ENCODE measurements around the gene LY6G6C.
A peak's percentile ranks its signal among the peaks of the same experiment; 100 is the strongest.

Gene LY6G6C

DNA sequence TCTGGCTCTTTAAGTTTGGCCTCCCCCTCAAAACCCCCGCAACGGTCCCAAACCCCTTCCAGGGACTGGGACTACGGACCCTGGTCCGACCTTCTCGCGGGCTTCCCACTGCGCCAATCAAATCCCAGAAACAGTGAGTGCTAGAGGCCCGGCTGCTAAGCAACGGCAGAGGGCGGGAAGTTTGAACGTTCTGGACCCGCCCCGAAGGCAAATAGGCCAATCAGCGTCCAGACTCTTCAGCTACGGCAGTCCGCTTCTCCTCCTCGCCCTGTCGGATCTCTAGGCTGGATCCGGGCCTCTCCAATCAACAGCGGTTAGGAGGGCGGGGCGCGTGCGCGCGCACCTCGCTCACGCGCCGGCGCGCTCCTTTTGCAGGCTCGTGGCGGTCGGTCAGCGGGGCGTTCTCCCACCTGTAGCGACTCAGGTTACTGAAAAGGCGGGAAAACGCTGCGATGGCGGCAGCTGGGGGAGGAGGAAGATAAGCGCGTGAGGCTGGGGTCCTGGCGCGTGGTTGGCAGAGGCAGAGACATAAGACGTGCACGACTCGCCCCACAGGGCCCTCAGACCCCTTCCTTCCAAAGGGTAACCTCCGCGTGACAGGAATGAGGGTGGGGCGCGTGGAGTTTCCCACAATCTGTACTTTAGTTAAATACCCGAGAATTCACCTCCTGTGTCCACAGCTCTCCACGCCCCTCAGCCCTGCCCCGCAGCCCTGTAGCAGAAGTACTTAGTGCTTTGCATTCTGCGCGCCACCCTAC, 18.3 kb upstream of the LY6G6C start, which contains the start of gene MSH5 (continued):
- TF ChIP-seq, protein P1, sequence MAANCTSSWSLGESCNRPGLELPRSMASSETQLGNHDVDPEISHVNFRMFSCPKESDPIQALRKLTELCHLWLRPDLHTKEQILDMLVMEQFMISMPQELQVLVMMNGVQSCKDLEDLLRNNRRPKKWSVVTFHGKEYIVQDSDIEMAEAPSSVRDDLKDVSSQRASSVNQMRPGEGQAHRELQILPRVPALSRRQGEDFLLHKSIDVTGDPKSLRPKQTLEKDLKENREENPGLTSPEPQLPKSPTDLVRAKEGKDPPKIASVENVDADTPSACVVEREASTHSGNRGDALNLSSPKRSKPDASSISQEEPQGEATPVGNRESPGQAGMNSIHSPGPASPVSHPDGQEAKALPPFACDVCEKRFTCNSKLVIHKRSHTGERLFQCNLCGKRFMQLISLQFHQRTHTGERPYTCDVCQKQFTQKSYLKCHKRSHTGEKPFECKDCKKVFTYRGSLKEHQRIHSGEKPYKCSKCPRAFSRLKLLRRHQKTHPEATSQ (tag by site-specific recombination; IDR thresholded peaks at IDR 0.05) = peak; percentile 40; the same call in 1 of the 2 replicates
- TF ChIP-seq, protein P2, sequence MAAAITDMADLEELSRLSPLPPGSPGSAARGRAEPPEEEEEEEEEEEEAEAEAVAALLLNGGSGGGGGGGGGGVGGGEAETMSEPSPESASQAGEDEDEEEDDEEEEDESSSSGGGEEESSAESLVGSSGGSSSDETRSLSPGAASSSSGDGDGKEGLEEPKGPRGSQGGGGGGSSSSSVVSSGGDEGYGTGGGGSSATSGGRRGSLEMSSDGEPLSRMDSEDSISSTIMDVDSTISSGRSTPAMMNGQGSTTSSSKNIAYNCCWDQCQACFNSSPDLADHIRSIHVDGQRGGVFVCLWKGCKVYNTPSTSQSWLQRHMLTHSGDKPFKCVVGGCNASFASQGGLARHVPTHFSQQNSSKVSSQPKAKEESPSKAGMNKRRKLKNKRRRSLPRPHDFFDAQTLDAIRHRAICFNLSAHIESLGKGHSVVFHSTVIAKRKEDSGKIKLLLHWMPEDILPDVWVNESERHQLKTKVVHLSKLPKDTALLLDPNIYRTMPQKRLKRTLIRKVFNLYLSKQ (tag by site-specific recombination; IDR thresholded peaks at IDR 0.05; ENCODE audit: borderline replicate concordance) = no peak
- no peak for TF ChIP-seq ZFP37 (tag by site-specific recombination; IDR thresholded peaks at IDR 0.05)
- TF ChIP-seq ZNF792 (tag by site-specific recombination; IDR thresholded peaks at IDR 0.05) = no peak
- TF ChIP-seq ZNF202 (tag by site-specific recombination; IDR thresholded peaks at IDR 0.05; ENCODE audit: borderline replicate concordance) = no peak
- TF ChIP-seq, protein P3, sequence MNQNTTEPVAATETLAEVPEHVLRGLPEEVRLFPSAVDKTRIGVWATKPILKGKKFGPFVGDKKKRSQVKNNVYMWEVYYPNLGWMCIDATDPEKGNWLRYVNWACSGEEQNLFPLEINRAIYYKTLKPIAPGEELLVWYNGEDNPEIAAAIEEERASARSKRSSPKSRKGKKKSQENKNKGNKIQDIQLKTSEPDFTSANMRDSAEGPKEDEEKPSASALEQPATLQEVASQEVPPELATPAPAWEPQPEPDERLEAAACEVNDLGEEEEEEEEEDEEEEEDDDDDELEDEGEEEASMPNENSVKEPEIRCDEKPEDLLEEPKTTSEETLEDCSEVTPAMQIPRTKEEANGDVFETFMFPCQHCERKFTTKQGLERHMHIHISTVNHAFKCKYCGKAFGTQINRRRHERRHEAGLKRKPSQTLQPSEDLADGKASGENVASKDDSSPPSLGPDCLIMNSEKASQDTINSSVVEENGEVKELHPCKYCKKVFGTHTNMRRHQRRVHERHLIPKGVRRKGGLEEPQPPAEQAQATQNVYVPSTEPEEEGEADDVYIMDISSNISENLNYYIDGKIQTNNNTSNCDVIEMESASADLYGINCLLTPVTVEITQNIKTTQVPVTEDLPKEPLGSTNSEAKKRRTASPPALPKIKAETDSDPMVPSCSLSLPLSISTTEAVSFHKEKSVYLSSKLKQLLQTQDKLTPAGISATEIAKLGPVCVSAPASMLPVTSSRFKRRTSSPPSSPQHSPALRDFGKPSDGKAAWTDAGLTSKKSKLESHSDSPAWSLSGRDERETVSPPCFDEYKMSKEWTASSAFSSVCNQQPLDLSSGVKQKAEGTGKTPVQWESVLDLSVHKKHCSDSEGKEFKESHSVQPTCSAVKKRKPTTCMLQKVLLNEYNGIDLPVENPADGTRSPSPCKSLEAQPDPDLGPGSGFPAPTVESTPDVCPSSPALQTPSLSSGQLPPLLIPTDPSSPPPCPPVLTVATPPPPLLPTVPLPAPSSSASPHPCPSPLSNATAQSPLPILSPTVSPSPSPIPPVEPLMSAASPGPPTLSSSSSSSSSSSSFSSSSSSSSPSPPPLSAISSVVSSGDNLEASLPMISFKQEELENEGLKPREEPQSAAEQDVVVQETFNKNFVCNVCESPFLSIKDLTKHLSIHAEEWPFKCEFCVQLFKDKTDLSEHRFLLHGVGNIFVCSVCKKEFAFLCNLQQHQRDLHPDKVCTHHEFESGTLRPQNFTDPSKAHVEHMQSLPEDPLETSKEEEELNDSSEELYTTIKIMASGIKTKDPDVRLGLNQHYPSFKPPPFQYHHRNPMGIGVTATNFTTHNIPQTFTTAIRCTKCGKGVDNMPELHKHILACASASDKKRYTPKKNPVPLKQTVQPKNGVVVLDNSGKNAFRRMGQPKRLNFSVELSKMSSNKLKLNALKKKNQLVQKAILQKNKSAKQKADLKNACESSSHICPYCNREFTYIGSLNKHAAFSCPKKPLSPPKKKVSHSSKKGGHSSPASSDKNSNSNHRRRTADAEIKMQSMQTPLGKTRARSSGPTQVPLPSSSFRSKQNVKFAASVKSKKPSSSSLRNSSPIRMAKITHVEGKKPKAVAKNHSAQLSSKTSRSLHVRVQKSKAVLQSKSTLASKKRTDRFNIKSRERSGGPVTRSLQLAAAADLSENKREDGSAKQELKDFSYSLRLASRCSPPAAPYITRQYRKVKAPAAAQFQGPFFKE (tag by site-specific recombination; IDR thresholded peaks at IDR 0.05; ENCODE audit: borderline replicate concordance) = no peak
- TF ChIP-seq ZNF433 (tag by site-specific recombination; IDR thresholded peaks at IDR 0.05; ENCODE audit: low read depth) = no peak
- TF ChIP-seq KLF10 (tag by site-specific recombination; IDR thresholded peaks at IDR 0.05) = peak; percentile 68
- TF ChIP-seq ZBTB48 (tag by site-specific recombination; IDR thresholded peaks at IDR 0.05) = peak; percentile 95
- TF ChIP-seq ZNF560 (tag by site-specific recombination; IDR thresholded peaks at IDR 0.05; ENCODE audit: borderline replicate concordance) = no peak
- TF ChIP-seq ZNF311 (tag by site-specific recombination; IDR thresholded peaks at IDR 0.05; ENCODE audit: borderline replicate concordance) = no peak
- TF ChIP-seq, protein P4, sequence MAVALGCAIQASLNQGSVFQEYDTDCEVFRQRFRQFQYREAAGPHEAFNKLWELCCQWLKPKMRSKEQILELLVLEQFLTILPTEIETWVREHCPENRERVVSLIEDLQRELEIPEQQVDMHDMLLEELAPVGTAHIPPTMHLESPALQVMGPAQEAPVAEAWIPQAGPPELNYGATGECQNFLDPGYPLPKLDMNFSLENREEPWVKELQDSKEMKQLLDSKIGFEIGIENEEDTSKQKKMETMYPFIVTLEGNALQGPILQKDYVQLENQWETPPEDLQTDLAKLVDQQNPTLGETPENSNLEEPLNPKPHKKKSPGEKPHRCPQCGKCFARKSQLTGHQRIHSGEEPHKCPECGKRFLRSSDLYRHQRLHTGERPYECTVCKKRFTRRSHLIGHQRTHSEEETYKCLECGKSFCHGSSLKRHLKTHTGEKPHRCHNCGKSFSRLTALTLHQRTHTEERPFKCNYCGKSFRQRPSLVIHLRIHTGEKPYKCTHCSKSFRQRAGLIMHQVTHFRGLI (tag by site-specific recombination; IDR thresholded peaks at IDR 0.05) = peak; percentile 53; the same call in 1 of the 2 replicates
- TF ChIP-seq REPIN1 (tag by site-specific recombination; IDR thresholded peaks at IDR 0.05; ENCODE audit: low read depth) = no peak
- TF ChIP-seq ZBTB7A (tag by site-specific recombination; IDR thresholded peaks at IDR 0.05; ENCODE audit: low read depth) = 0 out of 2 replicates have a peak, but pooled peaks have one; percentile 40
- TF ChIP-seq, protein P5, sequence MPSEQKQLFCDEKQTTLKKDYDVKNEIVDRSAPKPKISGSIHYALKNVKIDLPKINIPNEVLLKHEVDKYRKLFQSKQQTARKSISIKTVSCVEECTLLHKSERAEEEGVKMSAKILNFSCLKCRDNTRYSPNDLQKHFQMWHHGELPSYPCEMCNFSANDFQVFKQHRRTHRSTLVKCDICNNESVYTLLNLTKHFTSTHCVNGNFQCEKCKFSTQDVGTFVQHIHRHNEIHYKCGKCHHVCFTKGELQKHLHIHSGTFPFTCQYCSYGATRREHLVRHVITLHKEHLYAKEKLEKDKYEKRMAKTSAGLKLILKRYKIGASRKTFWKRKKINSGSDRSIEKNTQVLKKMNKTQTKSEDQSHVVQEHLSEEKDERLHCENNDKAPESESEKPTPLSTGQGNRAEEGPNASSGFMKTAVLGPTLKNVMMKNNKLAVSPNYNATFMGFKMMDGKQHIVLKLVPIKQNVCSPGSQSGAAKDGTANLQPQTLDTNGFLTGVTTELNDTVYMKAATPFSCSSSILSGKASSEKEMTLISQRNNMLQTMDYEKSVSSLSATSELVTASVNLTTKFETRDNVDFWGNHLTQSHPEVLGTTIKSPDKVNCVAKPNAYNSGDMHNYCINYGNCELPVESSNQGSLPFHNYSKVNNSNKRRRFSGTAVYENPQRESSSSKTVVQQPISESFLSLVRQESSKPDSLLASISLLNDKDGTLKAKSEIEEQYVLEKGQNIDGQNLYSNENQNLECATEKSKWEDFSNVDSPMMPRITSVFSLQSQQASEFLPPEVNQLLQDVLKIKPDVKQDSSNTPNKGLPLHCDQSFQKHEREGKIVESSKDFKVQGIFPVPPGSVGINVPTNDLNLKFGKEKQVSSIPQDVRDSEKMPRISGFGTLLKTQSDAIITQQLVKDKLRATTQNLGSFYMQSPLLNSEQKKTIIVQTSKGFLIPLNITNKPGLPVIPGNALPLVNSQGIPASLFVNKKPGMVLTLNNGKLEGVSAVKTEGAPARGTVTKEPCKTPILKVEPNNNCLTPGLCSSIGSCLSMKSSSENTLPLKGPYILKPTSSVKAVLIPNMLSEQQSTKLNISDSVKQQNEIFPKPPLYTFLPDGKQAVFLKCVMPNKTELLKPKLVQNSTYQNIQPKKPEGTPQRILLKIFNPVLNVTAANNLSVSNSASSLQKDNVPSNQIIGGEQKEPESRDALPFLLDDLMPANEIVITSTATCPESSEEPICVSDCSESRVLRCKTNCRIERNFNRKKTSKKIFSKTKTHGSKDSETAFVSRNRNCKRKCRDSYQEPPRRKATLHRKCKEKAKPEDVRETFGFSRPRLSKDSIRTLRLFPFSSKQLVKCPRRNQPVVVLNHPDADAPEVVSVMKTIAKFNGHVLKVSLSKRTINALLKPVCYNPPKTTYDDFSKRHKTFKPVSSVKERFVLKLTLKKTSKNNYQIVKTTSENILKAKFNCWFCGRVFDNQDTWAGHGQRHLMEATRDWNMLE (tag by site-specific recombination; conservative IDR thresholded peaks at IDR 0.05; ENCODE audit: low read depth) = no peak
- no peak for TF ChIP-seq SETDB1 (IDR thresholded peaks at IDR 0.05; ENCODE audit: insufficient read length, low read length)
- TF ChIP-seq ZXDB (tag by site-specific recombination; IDR thresholded peaks at IDR 0.05) = peak; percentile 75
- TF ChIP-seq MYNN (tag by site-specific recombination; IDR thresholded peaks at IDR 0.05; ENCODE audit: borderline replicate concordance) = no peak; the same call in 1 of the 2 replicates
- no peak for TF ChIP-seq ZNF596 (tag by site-specific recombination; IDR thresholded peaks at IDR 0.05)
- TF ChIP-seq ZNF133 (tag by site-specific recombination; IDR thresholded peaks at IDR 0.05) = no peak
- peak; percentile 83 for TF ChIP-seq ZIC2 (tag by site-specific recombination; IDR thresholded peaks at IDR 0.05)
- no peak for TF ChIP-seq ZNF174 (tag by site-specific recombination; IDR thresholded peaks at IDR 0.05)
